HUES48 (cell line): ENCODE measurements around the gene RASA4.
"Not testable (repeated sequence)": the region's sequence is repeated elsewhere in the genome, so short reads cannot be mapped to it uniquely, and the experiment has no call there.

Experiments used
- H3K27ac ChIP-seq: one replicate; pipeline ENCODE4 v1.7.0; 2013; ENCODE audit warnings: low read depth, low read length, inconsistent platforms
- H3K27me3 ChIP-seq: 2 replicates; pipeline ENCODE4 v1.6.1; 2013; ENCODE audit warnings: mild to moderate bottlenecking, low read length; ENCODE audit not compliant: control insufficient read depth, insufficient read depth
- H3K36me3 ChIP-seq: 2 replicates; pipeline ENCODE4 v1.6.1; 2013; ENCODE audit warnings: low read length; ENCODE audit not compliant: control insufficient read depth, insufficient read depth
- H3K4me1 ChIP-seq: 2 replicates; pipeline ENCODE4 v1.6.1; 2013; ENCODE audit warnings: mild to moderate bottlenecking, low read length; ENCODE audit not compliant: control insufficient read depth, insufficient read depth
- H3K4me3 ChIP-seq: 2 replicates; pipeline ENCODE4 v1.5.1; 2013; ENCODE audit warnings: mild to moderate bottlenecking, low read depth, low read length
- H3K9ac ChIP-seq: 2 replicates; pipeline ENCODE4 v1.6.1; 2013; ENCODE audit warnings: mild to moderate bottlenecking, low read depth, low read length, moderate library complexity
- H3K9me3 ChIP-seq: 2 replicates; pipeline ENCODE4 v1.6.1; 2013; ENCODE audit warnings: low read length; ENCODE audit not compliant: control insufficient read depth, insufficient read depth

RASA4 gene

DNA sequence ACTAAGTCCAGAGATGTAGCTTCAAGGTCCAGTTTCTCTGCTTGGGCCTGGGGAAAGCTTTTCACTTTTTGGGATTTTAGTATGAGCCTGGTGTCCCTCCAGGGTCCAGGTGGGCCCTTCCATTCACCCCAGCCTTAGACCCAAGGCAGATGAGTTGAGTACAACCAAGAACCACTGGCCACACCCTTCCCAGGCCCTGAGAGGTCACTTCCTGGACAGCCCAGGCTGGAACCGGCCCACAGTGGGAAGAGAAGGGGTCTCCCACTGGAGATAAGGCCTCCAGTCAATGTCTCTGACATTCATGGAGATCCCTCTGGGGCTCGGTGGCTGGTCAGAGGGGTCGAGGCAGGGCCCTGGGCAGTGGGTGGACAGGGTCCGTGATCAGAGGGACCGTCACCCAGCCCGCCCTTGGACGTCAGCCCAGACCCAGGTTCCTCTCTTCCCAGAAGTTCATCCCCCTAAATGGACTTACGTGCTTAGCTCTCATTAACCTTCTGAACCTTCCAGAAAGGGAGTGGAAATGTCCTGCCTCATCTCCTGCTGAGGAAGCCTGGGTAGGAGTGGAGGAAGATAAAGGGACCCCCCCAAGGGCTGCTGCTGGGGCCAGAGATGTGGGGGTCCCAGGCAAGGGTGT lies 10.8 kb upstream of the RASA4 start:
- not testable (repeated sequence) for H3K9ac ChIP-seq, H3K9me3 ChIP-seq, H3K4me1 ChIP-seq, H3K27ac ChIP-seq, H3K36me3 ChIP-seq, H3K4me3 ChIP-seq, H3K27me3 ChIP-seq

DNA sequence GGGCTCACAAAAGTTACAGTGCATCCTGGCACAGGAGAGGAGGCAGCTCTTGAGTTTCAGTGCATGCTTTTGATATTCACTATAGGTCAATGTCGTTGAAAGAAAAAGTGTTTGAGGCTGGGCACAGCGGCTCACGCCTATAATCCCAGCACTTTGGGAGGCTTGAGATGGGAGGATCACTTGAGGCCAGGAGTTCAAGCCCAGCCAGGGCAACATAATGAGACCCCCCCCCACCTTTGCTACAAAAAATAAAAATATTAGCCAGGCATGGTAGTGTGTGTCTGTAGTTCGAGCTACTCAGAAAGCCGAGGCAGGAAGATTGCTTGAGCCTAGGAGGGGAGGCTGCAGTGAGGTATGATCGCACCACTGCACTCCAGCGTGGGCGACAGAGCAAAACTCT lies 1.6 kb upstream of the RASA4 start:
- not testable (repeated sequence) for H3K9me3 ChIP-seq, H3K27me3 ChIP-seq, H3K4me3 ChIP-seq, H3K27ac ChIP-seq, H3K4me1 ChIP-seq, H3K36me3 ChIP-seq, H3K9ac ChIP-seq

DNA sequence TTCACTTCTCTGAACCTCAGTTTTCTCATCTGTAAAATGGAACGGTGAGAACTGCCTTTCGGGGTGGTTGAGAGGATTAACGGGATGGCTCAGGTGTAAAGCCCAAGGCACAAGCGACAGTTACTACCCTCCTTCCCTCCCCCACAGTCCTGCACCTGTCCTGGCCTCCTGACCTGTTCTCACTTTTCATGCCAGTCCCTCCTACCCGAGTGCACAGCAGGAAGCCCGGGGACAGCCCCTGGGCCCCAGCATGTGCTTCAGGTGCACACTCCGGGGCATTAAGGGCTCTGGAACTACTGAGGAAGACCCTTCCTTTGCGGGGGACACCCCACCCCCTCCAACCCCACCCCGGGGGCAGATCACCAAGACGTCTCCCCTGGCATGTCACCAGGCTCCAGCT lies 626 bp downstream of the RASA4 start:
- not testable (repeated sequence) for H3K9ac ChIP-seq

DNA sequence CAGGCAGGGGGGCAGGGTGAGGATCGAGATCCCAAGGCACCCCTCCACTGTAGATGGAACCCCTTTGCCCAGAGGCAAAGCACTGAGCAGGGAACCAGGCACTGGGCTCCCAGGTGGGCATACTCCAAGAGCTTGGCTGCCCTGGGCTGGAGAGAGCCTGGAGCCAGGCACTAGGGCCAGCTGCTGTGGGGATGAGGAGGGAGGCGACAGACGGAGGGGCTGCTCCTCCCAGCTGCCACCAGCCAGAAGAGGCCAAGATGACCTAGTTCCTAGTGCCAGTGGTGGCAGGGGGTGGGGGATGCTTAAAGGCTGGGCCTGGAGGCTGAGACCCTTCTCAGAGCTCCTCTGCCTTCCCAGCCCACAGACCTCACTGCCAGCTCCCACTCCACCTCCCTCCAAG lies 1.7 kb downstream of the RASA4 start:
- not testable (repeated sequence) for H3K9ac ChIP-seq, H3K4me3 ChIP-seq

More for the DNA sequence above, 626 bp downstream of the RASA4 start:
- H3K4me1 ChIP-seq, H3K4me3 ChIP-seq, H3K27ac ChIP-seq, H3K9me3 ChIP-seq, H3K27me3 ChIP-seq, H3K36me3 ChIP-seq: not testable (repeated sequence)

DNA sequence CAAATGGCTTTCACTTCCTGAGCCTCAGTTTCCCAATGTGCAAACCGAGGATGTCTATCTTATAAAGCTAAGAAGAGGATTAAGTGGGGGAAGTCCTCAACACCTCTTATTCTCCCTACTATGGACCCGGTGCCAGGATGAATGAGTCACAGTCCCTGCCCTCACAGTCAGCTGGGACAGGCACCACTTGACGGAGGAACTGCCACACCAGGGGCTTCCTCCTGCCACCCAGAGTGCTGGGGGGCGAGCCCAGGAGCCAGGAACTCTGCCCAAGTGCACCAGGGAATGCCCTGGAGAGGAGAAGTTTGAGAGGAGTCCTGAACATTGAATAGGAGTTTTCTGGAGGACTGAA lies 2.2 kb downstream of the RASA4 start:
- H3K4me3 ChIP-seq, H3K27ac ChIP-seq, H3K9me3 ChIP-seq, H3K27me3 ChIP-seq, H3K9ac ChIP-seq, H3K4me1 ChIP-seq, H3K36me3 ChIP-seq: not testable (repeated sequence)

More for the DNA sequence above, 1.7 kb downstream of the RASA4 start:
- not testable (repeated sequence) for H3K9me3 ChIP-seq, H3K4me1 ChIP-seq, H3K27me3 ChIP-seq, H3K27ac ChIP-seq, H3K36me3 ChIP-seq

DNA sequence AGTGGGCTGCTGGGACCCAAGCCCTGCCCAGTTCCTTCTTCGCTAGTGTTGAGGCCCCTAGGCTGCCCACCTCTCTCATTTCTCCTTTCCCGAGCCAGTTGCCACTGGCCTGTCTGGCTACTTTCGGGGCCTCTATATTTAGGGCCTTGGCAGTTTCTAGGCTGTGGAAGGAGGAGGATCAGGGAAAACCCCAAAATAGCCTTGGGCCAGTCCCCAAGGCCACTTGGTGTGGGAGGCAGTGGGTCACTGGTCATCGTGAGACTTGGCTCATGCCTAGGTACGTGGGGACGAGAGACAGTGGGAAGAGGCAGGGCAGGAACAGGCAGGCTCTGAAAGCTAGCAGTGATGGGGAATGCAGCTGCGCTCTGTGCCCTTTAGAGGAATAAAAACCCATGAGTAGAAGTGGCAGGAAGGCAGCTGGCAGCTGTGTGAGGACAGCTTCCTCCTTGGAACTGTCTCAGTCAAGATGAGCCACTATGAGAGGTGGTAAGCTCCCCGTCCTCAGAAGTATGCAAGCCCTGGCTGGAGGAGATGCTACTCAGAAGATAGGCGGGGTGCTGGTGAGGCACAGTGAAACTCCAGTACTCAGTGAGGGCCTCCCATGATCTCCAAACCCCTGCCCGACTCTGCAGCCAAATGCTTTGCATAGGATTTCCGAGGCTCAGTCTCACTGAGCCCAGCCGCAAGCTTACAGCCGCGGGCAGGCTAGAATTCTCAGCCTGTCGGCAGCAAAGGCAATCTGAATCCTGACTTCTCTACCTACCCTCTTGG lies 2.8 kb downstream of the RASA4 start:
- H3K36me3 ChIP-seq, H3K4me1 ChIP-seq, H3K9me3 ChIP-seq, H3K9ac ChIP-seq, H3K4me3 ChIP-seq, H3K27ac ChIP-seq, H3K27me3 ChIP-seq: not testable (repeated sequence)

DNA sequence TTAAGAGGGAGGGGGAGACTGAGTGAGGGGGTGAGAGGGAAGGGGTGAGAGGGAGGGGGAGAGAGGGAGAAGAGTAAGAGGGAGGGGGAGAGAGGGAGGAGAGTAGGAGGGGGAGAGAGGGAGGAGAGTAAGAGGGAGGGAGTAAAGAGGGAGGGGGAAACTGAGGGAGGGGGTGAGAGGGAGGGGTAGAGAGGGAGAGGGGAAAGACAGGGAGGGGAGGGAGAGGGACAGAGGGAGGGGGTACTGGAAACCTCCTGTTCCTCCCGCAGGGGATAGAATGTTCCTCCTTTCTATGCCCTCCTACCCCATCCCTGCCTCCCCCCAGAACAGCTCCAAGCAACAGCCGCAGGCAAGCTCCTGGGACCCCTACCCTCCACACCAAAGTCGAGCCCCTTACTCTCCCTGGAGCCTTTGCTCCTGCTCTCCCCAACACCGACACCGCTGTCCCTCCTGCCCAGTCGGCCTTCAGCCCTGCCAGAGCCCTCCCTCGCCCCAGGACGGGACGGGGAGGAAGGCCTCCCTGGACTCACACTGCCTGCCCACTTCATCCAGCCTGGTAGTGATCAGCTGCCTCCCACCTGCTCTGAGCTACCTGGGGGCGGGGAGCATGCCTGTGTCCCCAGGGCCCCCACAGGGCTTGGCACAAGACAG lies 4.8 kb downstream of the RASA4 start:
- not testable (repeated sequence) for H3K27ac ChIP-seq, H3K4me1 ChIP-seq, H3K36me3 ChIP-seq, H3K9me3 ChIP-seq, H3K27me3 ChIP-seq, H3K9ac ChIP-seq, H3K4me3 ChIP-seq

DNA sequence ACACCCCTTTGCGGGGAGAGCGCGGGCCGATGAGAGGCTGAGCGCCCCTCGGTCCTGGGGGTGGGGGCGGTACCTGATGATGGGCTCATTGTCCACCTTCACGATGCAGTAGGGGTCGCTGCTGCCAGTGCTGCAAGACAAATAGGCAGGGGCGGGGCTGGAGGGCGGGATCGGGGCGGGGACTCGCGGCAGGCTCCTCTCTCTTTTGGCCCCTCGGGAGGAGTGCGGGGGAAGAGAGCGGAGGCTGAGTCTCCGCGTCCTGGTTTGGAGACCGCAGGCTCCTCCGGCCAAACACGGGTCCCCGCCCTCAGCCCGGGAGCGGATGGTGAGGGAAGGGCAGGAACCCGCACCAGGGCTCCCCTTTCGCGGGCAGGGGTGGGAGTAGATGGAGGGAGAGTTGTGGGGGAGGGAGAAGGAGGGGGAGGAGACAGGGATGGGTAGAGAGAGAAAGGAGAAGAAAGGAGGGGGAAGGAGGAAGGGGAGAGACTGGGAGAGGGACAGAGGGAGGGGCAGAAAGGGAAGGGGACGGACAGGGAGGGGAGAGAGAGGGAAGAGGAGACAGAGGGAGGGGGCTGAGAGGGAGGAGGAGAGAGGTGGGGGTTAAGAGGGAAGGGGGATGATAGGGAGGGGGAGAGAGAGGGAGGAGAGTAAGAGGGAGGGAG lies 5.4 kb downstream of the RASA4 start:
- not testable (repeated sequence) for H3K9me3 ChIP-seq, H3K27ac ChIP-seq, H3K36me3 ChIP-seq, H3K4me1 ChIP-seq, H3K4me3 ChIP-seq, H3K9ac ChIP-seq, H3K27me3 ChIP-seq

DNA sequence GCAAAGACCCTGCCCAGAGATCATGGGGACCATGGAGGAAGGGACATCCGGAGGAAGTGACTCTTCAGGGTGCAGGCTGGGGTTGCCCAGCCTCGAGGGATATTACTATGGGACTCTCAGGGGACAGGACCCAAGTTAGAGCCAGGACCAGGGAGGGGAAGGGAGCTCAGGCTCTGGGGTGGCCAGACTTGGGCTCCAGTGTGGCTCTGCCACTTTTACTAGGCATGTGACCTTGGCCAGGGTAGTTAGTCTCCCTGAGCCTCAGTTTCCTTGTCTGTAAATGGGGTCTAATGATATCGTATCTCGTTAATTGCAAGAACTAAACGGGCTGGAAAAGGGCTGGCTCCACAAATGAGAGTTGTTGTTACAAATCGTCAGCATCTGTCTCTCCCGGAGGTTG lies 6.1 kb downstream of the RASA4 start:
- not testable (repeated sequence) for H3K4me3 ChIP-seq, H3K4me1 ChIP-seq, H3K36me3 ChIP-seq, H3K9me3 ChIP-seq, H3K9ac ChIP-seq, H3K27me3 ChIP-seq, H3K27ac ChIP-seq

DNA sequence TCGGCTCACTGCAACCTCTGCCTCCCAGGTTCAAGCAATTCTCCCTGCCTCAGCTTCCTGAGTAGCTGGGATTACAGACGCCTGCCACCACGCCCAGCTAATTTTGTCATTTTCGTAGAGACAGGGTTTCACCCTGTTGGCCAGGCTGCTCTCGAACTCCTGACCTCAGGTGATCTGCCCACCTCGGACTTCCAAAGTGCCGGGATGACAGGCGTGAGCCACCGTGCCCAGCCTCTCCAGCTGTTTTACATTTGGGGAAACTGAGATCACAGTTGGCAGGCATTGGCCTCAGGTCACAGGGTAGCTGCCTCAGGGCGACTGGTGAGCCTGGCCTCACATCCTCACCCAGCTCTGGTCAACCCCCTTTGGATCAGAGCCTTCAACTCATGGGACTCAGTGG lies 6.8 kb downstream of the RASA4 start:
- H3K27ac ChIP-seq, H3K9me3 ChIP-seq, H3K27me3 ChIP-seq, H3K36me3 ChIP-seq, H3K9ac ChIP-seq, H3K4me1 ChIP-seq, H3K4me3 ChIP-seq: not testable (repeated sequence)

DNA sequence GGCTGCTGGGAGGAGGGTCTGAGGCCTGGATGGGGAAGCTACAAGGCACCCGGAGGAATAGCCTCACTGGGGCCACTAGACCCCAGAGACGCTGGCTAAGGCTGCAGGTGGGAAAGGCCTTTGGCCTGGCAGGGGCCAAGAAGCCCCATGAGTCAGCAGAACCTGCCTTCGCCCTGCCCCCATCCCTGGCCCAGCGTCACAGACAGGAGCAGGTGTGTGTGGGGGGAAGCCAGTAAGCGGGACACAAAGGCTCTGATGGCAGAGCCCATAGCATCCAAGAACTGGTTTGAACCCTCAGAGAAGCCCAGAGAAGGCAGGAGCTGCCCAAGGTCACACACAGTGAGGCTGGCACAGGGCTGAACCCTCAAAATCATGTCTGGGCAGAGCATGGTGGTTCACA lies 9.7 kb downstream of the RASA4 start:
- not testable (repeated sequence) for H3K27me3 ChIP-seq, H3K27ac ChIP-seq, H3K36me3 ChIP-seq, H3K9me3 ChIP-seq, H3K4me1 ChIP-seq, H3K9ac ChIP-seq, H3K4me3 ChIP-seq
